Measurements from ENCODE around the gene PNPO.

GRCh38 chr17:47968836-47969235 is 27.5 kb downstream of the PNPO start:
- no peak for TF ChIP-seq CTCF (IDR thresholded peaks at IDR 0.05)
- no peak for TF ChIP-seq POLR2A (IDR thresholded peaks at IDR 0.05)

Data from body of pancreas (tissue), 4 donors.